HFF-Myc (cell line): ENCODE data around the gene OGDH.
"Not testable (repeated sequence)": the region's sequence is repeated elsewhere in the genome, so short reads cannot be mapped to it uniquely, and the experiment has no call there.

Source experiments
- DNase-seq: peaks from one replicate; pipeline ENCODE4 v3.0.0-alpha.2; 2011; ENCODE audit warnings: low read depth; ENCODE audit errors: extremely low read depth
- H3K4me3 ChIP-seq: replicated peaks from 2 replicates; pipeline ENCODE4 v1.5.1; 2011; ENCODE audit warnings: low read depth, mild to moderate bottlenecking, control low read depth, low read length
- CTCF ChIP-seq: IDR thresholded peaks from 2 replicates; pipeline ENCODE4 v1.5.1; 2012; ENCODE audit warnings: mild to moderate bottlenecking, low read depth, low read length, control low read depth; ENCODE audit errors: missing control alignments

The OGDH gene

GRCh38 chr7:44712012-44712411 lies 105.6 kb downstream of the OGDH start:
- DNase-seq, result no peak
- H3K4me3 ChIP-seq, result no peak overlapping the region
- TF ChIP-seq CTCF, result no peak

DNA sequence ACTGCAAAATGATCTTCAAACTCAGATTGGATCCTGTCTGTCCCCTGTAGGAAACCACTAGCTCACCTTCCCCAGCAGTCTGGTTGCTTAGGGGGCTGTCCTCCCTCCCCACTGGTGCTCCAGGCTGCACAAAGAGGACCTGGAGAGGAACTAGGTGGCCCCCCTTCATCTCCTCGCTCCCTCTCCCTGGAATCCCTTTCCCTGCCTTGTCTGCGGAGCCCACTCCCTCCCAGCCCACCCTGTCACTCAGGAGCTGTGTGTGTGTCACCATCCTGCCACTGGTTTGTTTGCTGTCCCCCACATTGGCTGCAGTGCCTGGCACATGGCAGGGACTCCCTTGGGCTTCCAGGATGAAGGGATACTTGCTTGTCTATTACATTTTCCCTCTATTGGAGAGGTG lies 106.7 kb downstream of the OGDH start:
- DNase-seq, result no peak
- TF ChIP-seq CTCF, result no peak

GRCh38 chr7:44713680-44714335 lies 107.4 kb downstream of the OGDH start:
- no peak for DNase-seq
- TF ChIP-seq CTCF, result no peak
- H3K4me3 ChIP-seq, result no peak overlapping the region

More for the DNA sequence above, 106.7 kb downstream of the OGDH start:
- no peak overlapping the region for H3K4me3 ChIP-seq

DNA sequence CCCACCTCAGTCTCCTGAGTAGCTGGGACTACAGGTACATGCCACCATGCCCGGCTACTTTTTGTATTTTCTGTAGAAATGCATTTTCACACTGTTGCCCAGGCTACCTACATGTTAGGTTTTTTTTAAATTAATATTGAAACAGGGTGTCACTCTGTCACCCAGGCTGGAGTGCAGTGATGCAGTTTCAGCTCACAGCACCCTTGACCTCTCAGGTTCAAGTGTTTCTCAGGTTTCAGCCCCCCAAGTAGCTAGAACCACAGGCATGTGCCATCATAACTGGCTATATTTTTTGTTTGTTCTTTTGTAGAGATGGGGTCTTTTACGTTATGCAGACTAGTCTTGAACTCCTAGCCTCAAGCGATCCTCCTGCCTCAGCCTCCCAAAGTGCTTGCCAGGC lies 109.8 kb downstream of the OGDH start:
- H3K4me3 ChIP-seq, result no peak overlapping the region
- no peak for TF ChIP-seq CTCF
- no peak for DNase-seq

DNA sequence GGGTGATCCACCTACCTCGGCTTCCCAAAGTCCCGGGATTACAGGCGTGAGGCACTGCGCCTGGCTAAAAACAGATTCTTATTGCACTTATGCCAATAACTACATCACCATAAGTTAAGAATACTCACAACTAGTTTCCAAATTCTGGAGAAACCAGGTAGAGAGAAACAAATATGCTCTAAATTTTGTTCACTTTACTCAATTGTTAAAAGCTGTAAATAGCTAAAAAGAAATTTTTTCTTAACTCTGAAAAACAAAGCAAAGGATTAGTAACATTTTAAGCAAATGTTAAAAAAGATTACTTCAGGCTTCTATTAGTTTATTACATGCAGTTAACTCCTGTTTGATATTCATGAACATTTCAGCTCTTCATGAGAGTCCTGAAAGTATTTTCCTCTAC lies 113.9 kb downstream of the OGDH start:
- TF ChIP-seq CTCF, result no peak
- H3K4me3 ChIP-seq, result no peak overlapping the region
- no peak for DNase-seq

DNA sequence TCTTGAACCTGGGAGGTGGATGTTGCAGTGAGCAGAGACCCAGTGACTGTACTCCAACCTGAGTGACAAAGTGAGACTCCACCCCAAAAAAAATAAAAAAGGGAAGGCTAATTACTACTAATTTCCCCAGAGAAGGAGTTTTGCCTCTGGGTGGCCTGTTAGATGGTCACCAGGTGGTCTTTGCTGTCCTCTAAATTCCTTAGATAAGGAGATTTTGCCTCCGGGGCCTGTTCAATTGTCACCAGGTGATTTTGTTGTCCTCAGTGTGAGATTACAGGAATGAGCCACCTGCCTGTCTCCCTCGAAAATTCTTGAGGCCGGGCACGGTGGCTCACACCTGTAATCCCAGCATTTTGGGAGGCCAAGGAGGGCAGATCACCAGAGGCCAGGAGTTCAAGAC lies 117.8 kb downstream of the OGDH start:
- no peak for TF ChIP-seq CTCF
- DNase-seq, result no peak
- no peak overlapping the region for H3K4me3 ChIP-seq

DNA sequence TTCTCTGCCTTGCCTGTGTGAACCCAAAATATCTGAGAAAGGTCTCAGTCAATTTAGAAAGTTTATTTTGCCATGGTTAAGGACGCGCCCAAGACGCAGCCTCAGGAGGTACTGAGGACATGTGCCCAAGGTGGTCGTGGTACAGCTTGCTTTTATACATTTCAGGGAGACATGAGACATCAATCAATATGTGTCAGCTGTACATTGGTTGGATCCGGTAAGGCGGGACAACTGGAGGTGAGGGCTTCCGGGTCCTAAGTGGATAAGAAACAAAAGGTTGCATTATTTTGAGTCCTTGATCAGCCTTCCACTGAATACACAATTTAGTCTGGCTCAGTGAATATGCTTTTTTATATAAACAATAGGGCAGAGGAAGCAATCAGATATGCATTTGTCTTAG lies 119.8 kb downstream of the OGDH start:
- not testable (repeated sequence) for H3K4me3 ChIP-seq, DNase-seq
